ENCODE data around the gene CNTNAP5.

- TF ChIP-seq MYC (IDR thresholded peaks at IDR 0.05; ENCODE audit: low read depth, low read length) (no peak), CTCF (IDR thresholded peaks at IDR 0.05; ENCODE audit: low read depth, low read length) (no peak), MAX (IDR thresholded peaks at IDR 0.05; ENCODE audit: low read depth, low read length) (no peak)
These were observed 40.5 kb downstream of the CNTNAP5 start for GRCh38 chr2:124065636-124066035.
